Activated naive CD8-positive, alpha-beta T cell (primary cell): Measurements from ENCODE around the gene PLEKHM3.

Experiments
- H3K27ac Mint-ChIP-seq: one replicate; pipeline ENCODE4 v1.8.0; 2021; ENCODE audit warnings: mixed read lengths
- H3K27me3 Mint-ChIP-seq: one replicate; pipeline ENCODE4 v1.8.0; 2021; ENCODE audit warnings: mixed read lengths
- H3K36me3 Mint-ChIP-seq: one replicate; pipeline ENCODE4 v1.8.0; 2021; ENCODE audit warnings: mixed read lengths
- H3K4me1 Mint-ChIP-seq: one replicate; pipeline ENCODE4 v1.8.0; 2021; ENCODE audit warnings: low read depth, mixed read lengths
- H3K4me3 Mint-ChIP-seq: one replicate; pipeline ENCODE4 v1.8.0; 2021; ENCODE audit warnings: mild to moderate bottlenecking, mixed read lengths
- H3K9me3 Mint-ChIP-seq: one replicate; pipeline ENCODE4 v1.8.0; 2021; ENCODE audit warnings: low read depth, mixed read lengths

The PLEKHM3 gene

GRCh38 chr2:207870814-207871213, 154.5 kb downstream of the PLEKHM3 start:
- H3K27me3 Mint-ChIP-seq, result no peaks in the 10 kb centered on the region
- no peaks in the 10 kb centered on the region for H3K4me1 Mint-ChIP-seq
- no peak overlapping the region for H3K27ac Mint-ChIP-seq
- H3K9me3 Mint-ChIP-seq, result no peaks in the 10 kb centered on the region
- H3K36me3 Mint-ChIP-seq, result peaks cover 5% of the 10 kb centered on the region
- H3K4me3 Mint-ChIP-seq, result no peak overlapping the region

- no peak overlapping the region for H3K4me3 Mint-ChIP-seq
Measured at GRCh38 chr2:207869784-207870778, 155.2 kb downstream of the PLEKHM3 start.

GRCh38 chr2:207868855-207869596, 156.3 kb downstream of the PLEKHM3 start:
- Mint-ChIP-seq H3K9me3 (no peaks in the 10 kb centered on the region), H3K36me3 (peaks cover 5% of the 10 kb centered on the region), H3K27ac (no peak overlapping the region), H3K4me1 (no peaks in the 10 kb centered on the region), H3K4me3 (no peak overlapping the region), H3K27me3 (no peaks in the 10 kb centered on the region)

More at GRCh38 chr2:207869784-207870778, 155.2 kb downstream of the PLEKHM3 start:
- no peaks in the 10 kb centered on the region for H3K4me1 Mint-ChIP-seq
- peaks cover 5% of the 10 kb centered on the region for H3K36me3 Mint-ChIP-seq
- H3K27me3 Mint-ChIP-seq, result no peaks in the 10 kb centered on the region
- no peaks in the 10 kb centered on the region for H3K9me3 Mint-ChIP-seq
- no peak overlapping the region for H3K27ac Mint-ChIP-seq

GRCh38 chr2:207867905-207868304, 157.4 kb downstream of the PLEKHM3 start:
- H3K27ac Mint-ChIP-seq, result no peak overlapping the region

GRCh38 chr2:207867056-207867455, 158.3 kb downstream of the PLEKHM3 start:
- Mint-ChIP-seq H3K4me1 (no peaks in the 10 kb centered on the region), H3K4me3 (no peak overlapping the region), H3K36me3 (peaks cover 5% of the 10 kb centered on the region), H3K27ac (no peak overlapping the region), H3K27me3 (no peaks in the 10 kb centered on the region), H3K9me3 (no peaks in the 10 kb centered on the region)

More at GRCh38 chr2:207867905-207868304, 157.4 kb downstream of the PLEKHM3 start:
- Mint-ChIP-seq H3K9me3 (no peaks in the 10 kb centered on the region), H3K36me3 (peaks cover 5% of the 10 kb centered on the region), H3K4me3 (no peak overlapping the region), H3K27me3 (no peaks in the 10 kb centered on the region), H3K4me1 (no peaks in the 10 kb centered on the region)

DNA sequence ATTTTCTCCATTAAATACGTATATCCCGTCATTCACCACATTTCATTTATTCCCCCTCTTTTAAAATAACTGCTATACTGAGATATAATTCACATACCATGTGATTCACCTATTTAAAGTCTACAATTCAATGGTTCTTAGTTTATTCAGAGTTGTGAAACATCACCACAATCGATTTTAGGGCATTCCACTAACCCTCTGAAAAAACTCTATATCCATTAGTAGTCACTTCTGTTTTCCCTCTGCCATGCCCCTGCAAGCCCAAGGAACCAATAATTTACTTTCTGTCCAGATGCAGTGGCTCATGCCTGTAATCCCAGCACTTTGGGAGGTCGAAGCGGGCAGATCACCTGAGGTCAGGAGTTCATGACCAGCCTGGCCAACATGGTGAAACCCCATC, 160.1 kb downstream of the PLEKHM3 start:
- Mint-ChIP-seq H3K27me3 (no peaks in the 10 kb centered on the region), H3K4me3 (no peak overlapping the region), H3K4me1 (no peaks in the 10 kb centered on the region), H3K36me3 (peaks cover 11% of the 10 kb centered on the region), H3K27ac (no peak overlapping the region), H3K9me3 (no peaks in the 10 kb centered on the region)

DNA sequence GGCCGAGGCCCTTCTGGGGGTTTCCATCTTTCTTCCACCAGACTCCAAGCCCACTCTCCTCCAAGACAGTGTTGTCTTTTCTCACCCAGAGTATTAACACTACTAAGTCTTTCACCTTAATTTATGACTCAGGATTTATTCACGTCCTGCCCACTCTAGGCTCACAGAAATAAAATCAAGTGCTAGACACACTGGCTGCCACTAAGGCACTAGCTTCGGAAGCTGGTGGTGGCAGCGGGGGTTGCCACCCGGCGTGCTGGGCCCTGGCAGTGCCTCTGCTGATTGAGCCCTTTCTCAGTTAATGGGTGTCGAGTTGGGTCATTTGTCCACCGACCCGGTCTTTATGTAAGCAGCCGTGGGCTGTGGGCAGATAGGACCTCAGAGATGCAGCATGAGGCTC, 162.0 kb downstream of the PLEKHM3 start:
- H3K27ac Mint-ChIP-seq, result no peak overlapping the region
- no peak overlapping the region for H3K4me3 Mint-ChIP-seq
- H3K9me3 Mint-ChIP-seq, result no peaks in the 10 kb centered on the region
- H3K27me3 Mint-ChIP-seq, result no peaks in the 10 kb centered on the region
- H3K4me1 Mint-ChIP-seq, result no peaks in the 10 kb centered on the region
- peaks cover 8% of the 10 kb centered on the region for H3K36me3 Mint-ChIP-seq

GRCh38 chr2:207861789-207862188, 163.5 kb downstream of the PLEKHM3 start:
- peaks cover 13% of the 10 kb centered on the region for H3K36me3 Mint-ChIP-seq
- no peak overlapping the region for H3K4me3 Mint-ChIP-seq
- H3K27me3 Mint-ChIP-seq, result no peaks in the 10 kb centered on the region
- no peaks in the 10 kb centered on the region for H3K9me3 Mint-ChIP-seq
- H3K4me1 Mint-ChIP-seq, result no peaks in the 10 kb centered on the region
- H3K27ac Mint-ChIP-seq, result no peak overlapping the region

DNA sequence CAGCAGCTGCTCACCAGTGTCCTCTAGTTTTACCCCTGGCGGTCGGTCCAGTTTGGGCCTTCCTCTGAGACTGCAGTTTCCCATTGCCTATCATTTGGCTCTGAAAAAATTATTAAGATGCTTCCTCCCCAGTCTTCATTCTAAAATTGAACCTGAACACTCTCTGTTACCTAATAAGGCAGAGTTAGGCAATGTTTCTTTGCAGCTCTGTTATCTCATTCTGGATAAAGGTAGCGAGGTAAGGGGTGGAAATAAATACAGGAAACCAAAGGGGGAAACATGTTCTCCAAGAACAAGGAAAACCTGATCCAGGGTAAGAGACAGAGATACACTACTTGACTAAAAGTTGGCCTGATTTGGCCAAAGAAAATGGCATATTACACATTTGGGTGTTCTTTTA, 164.6 kb downstream of the PLEKHM3 start:
- Mint-ChIP-seq H3K27me3 (no peaks in the 10 kb centered on the region), H3K36me3 (peaks cover 13% of the 10 kb centered on the region), H3K4me1 (no peaks in the 10 kb centered on the region), H3K4me3 (no peak overlapping the region), H3K27ac (no peak overlapping the region), H3K9me3 (no peaks in the 10 kb centered on the region)

DNA sequence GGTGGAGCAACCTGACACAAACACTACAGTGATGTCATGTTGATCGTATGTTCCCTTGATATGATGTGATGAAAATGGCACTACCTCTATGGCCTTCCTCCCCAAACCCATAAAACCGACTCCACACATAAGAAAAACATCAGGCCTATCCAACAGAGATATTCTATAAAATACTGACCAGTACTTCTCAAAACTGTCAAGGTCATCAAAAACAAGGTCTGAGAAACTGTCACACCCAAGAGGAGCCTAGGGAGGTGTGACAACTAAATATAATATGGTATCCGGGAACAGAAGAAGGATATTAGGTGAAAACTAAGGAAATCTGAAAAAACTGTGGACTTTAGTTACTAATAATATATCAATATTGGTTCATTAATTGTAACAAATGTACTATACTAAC, 169.7 kb downstream of the PLEKHM3 start:
- Mint-ChIP-seq H3K36me3 (peaks cover 17% of the 10 kb centered on the region), H3K27me3 (no peaks in the 10 kb centered on the region), H3K27ac (no peak overlapping the region), H3K4me3 (no peak overlapping the region), H3K4me1 (no peaks in the 10 kb centered on the region), H3K9me3 (no peaks in the 10 kb centered on the region)

- H3K27me3 Mint-ChIP-seq, result no peaks in the 10 kb centered on the region
- H3K9me3 Mint-ChIP-seq, result no peaks in the 10 kb centered on the region
- peaks cover 13% of the 10 kb centered on the region for H3K36me3 Mint-ChIP-seq
- no peak overlapping the region for H3K27ac Mint-ChIP-seq
- H3K4me1 Mint-ChIP-seq, result no peaks in the 10 kb centered on the region
- H3K4me3 Mint-ChIP-seq, result no peak overlapping the region
Measured at GRCh38 chr2:207854484-207855440, 170.6 kb downstream of the PLEKHM3 start.

DNA sequence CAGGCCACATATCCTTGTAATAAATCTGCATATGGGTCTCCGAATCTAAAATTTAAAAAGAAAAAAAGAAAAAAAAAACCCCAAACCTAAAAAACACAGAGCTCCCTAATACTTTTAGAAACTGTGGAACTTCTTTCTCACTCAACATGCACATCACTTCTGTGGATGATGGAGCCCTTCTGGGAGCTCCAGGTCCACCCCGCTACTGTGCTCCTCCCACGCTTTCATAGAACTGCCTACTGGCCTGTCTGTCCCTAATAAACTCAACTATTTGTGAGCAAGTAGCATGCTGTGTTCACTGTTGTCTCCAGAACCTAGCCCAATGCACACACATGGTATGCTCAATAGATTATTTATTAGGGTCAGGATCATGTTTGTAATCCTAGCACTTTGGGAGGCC, 172.5 kb downstream of the PLEKHM3 start:
- no peak overlapping the region for H3K4me3 Mint-ChIP-seq
- no peaks in the 10 kb centered on the region for H3K4me1 Mint-ChIP-seq
- no peaks in the 10 kb centered on the region for H3K27me3 Mint-ChIP-seq
- H3K9me3 Mint-ChIP-seq, result no peaks in the 10 kb centered on the region
- H3K36me3 Mint-ChIP-seq, result peaks cover 16% of the 10 kb centered on the region
- H3K27ac Mint-ChIP-seq, result no peak overlapping the region

GRCh38 chr2:207849443-207849842, 175.9 kb downstream of the PLEKHM3 start:
- no peak overlapping the region for H3K4me3 Mint-ChIP-seq
- no peaks in the 10 kb centered on the region for H3K9me3 Mint-ChIP-seq
- H3K4me1 Mint-ChIP-seq, result no peaks in the 10 kb centered on the region
- no peaks in the 10 kb centered on the region for H3K27me3 Mint-ChIP-seq
- no peak overlapping the region for H3K27ac Mint-ChIP-seq
- peaks cover 5% of the 10 kb centered on the region for H3K36me3 Mint-ChIP-seq

GRCh38 chr2:207848545-207848928, 176.8 kb downstream of the PLEKHM3 start:
- no peak overlapping the region for H3K4me3 Mint-ChIP-seq
- peaks cover 5% of the 10 kb centered on the region for H3K36me3 Mint-ChIP-seq
- no peak overlapping the region for H3K27ac Mint-ChIP-seq

More at GRCh38 chr2:207848545-207848928, 176.8 kb downstream of the PLEKHM3 start:
- no peaks in the 10 kb centered on the region for H3K9me3 Mint-ChIP-seq
- no peaks in the 10 kb centered on the region for H3K4me1 Mint-ChIP-seq
- H3K27me3 Mint-ChIP-seq, result no peaks in the 10 kb centered on the region
